Neural crest cell (in vitro differentiated cells): ENCODE measurements around the gene RAB40AL. TPM values are rescaled to one million over a fixed set of nuclear protein-coding genes. Genes with fewer than 3 reads are reported as not detected.
"Not testable (repeated sequence)": the region's sequence is repeated elsewhere in the genome, so short reads cannot be mapped to it uniquely, and the experiment has no call there.

Experiments
- DNase-seq: peaks from one replicate; pipeline ENCODE4 v3.0.0; 2021; ENCODE audit warnings: low read depth, mixed read lengths, low spot score
- H3K27ac Mint-ChIP-seq: one replicate; pipeline ENCODE4 v1.8.0; 2021; ENCODE audit warnings: mild to moderate bottlenecking, mixed read lengths; ENCODE audit not compliant: unreplicated experiment
- H3K27me3 Mint-ChIP-seq: 2 replicates; pipeline ENCODE4 v1.8.0; 2021; ENCODE audit warnings: low read depth, mild to moderate bottlenecking, mixed read lengths
- H3K36me3 Mint-ChIP-seq: 2 replicates; pipeline ENCODE4 v1.8.0; 2021; ENCODE audit warnings: low read depth, mild to moderate bottlenecking, mixed read lengths
- H3K4me1 Mint-ChIP-seq: 2 replicates; pipeline ENCODE4 v1.8.0; 2021; ENCODE audit warnings: mixed read lengths
- H3K4me3 Mint-ChIP-seq: one replicate; pipeline ENCODE4 v1.8.0; 2021; ENCODE audit warnings: mild to moderate bottlenecking, mixed read lengths
- H3K9me3 Mint-ChIP-seq: 2 replicates; pipeline ENCODE4 v1.8.0; 2021; ENCODE audit warnings: mixed read lengths
- CTCF ChIP-seq: fragments of 200-600 bp; sonication (generic); conservative IDR thresholded peaks from 2 replicates; pipeline ENCODE4 v1.5.0; 2021; ENCODE audit warnings: antibody characterized with exemption, mild to moderate bottlenecking
- long read RNA-seq: library from polyadenylated mRNA; unstranded; transcript quantifications from one replicate; pipeline ENCODE4 v2.0.0, GENCODE V29; 2020
- total RNA-seq: library from RNA; stranded (reverse); gene quantifications from 2 replicates; pipeline ENCODE4 v1.2.1, GENCODE V29; 2021

The RAB40AL gene
- total RNA-seq = 0.59 and 0.68 TPM in 2 replicates
- long read RNA-seq = 0 reads

GRCh38 chrX:102936972-102937371 lies at the start of gene RAB40AL:
Gene RAB40AL, plus strand, starts transcription at chrX:102937272. Its CDS starts 47 bp downstream, at chrX:102937319.
- H3K27ac Mint-ChIP-seq, H3K36me3 Mint-ChIP-seq, H3K4me1 Mint-ChIP-seq, DNase-seq, H3K9me3 Mint-ChIP-seq, H3K4me3 Mint-ChIP-seq, H3K27me3 Mint-ChIP-seq: not testable (repeated sequence)

- Mint-ChIP-seq H3K4me1 (no peaks in the 10 kb centered on the region), H3K27me3 (no peaks in the 10 kb centered on the region), H3K4me3 (no peak overlapping the region), H3K27ac (no peak overlapping the region), H3K36me3 (peaks cover 10% of the 10 kb centered on the region), H3K9me3 (peaks cover 4% of the 10 kb centered on the region)
- no peak for DNase-seq
- TF ChIP-seq CTCF = no peak
Observed at GRCh38 chrX:102887687-102888086, 49.4 kb upstream of the RAB40AL start.

GRCh38 chrX:102892103-102892502 lies 45.0 kb upstream of the RAB40AL start:
- TF ChIP-seq CTCF = no peak
- DNase-seq = no peak
- H3K27ac Mint-ChIP-seq = no peak overlapping the region
- no peaks in the 10 kb centered on the region for H3K4me1 Mint-ChIP-seq
- peaks cover 10% of the 10 kb centered on the region for H3K36me3 Mint-ChIP-seq
- no peak overlapping the region for H3K4me3 Mint-ChIP-seq
- no peaks in the 10 kb centered on the region for H3K27me3 Mint-ChIP-seq
- H3K9me3 Mint-ChIP-seq = peaks cover 4% of the 10 kb centered on the region

GRCh38 chrX:102899940-102900916 lies 36.8 kb upstream of the RAB40AL start:
- peak; percentile 72 for TF ChIP-seq CTCF
- Mint-ChIP-seq H3K9me3 (peaks cover 7% of the 10 kb centered on the region), H3K27me3 (no peaks in the 10 kb centered on the region), H3K36me3 (peaks cover 8% of the 10 kb centered on the region), H3K4me3 (no peak overlapping the region), H3K4me1 (no peaks in the 10 kb centered on the region), H3K27ac (no peak overlapping the region)
- peak; percentile 69 for DNase-seq

GRCh38 chrX:102902355-102902754 lies 34.7 kb upstream of the RAB40AL start:
- DNase-seq = no peak
- no peaks in the 10 kb centered on the region for H3K27me3 Mint-ChIP-seq
- H3K9me3 Mint-ChIP-seq = peaks cover 12% of the 10 kb centered on the region
- H3K4me1 Mint-ChIP-seq = no peaks in the 10 kb centered on the region
- no peak for TF ChIP-seq CTCF
- peaks cover 19% of the 10 kb centered on the region for H3K36me3 Mint-ChIP-seq
- H3K27ac Mint-ChIP-seq = no peak overlapping the region
- H3K4me3 Mint-ChIP-seq = no peak overlapping the region
